GF-D8 (cell line): ENCODE measurements around the gene COL4A2.
"Not testable (repeated sequence)": the region's sequence is repeated elsewhere in the genome, so short reads cannot be mapped to it uniquely, and the experiment has no call there.

Source experiments
- DNase-seq: peaks from one replicate; lab custom pipeline; 2025; lab: John Stamatoyannopoulos, UW

COL4A2 gene

GRCh38 chr13:110475117-110475516, 168.0 kb downstream of the COL4A2 start:
- no peak for DNase-seq

DNA sequence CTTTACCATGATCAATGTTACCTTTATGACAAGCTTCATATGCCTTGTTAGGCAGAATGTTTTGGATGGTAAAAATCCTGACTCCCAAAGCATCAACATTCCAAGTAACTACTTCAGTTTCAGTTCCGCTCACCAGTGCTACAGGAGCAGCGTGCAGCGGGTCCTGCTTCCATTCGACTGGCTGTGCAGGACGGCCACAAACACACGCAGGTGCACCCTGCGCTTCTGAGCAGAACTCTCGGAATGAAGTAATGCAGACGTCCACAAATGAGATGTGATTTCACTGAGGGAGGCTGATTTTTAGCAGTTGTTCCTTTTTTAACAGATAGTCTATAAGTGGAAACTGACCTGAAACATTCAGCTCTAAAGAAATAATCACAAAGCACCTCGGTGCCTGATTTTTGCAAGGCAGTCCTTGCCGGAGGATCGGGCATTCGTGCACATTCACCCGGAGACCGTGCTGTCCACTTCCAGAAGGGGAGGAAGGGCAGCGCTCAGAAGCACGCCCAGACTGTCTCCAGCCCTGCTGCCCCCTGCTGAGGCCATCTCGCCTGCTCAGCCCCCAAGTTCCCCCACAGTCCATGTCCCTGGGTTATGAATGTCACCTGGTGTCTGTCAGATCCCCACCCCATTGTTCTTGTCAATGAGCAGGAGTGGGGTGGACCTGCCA, 168.6 kb downstream of the COL4A2 start:
- no peak for DNase-seq

DNA sequence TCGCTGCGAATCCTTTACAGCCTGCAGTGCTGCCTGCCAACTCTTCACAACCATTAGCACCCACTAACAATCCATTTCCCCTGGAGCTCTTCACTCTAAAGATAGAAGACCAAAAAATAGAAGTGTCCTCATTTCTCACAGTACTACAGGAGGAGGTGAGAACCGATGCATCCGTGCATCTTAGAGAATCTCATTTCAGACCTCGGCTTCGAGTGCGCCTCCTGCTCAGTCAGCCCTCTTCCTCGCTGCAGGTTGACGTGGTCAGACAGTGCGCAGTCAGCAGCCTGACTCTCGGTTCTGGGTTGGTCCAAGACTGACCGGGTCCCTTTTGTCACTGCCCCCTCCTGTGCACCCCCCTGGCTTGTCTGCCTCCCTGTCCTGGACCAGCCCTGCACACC, 169.1 kb downstream of the COL4A2 start:
- DNase-seq, result no peak

GRCh38 chr13:110477706-110478245, 170.7 kb downstream of the COL4A2 start:
- DNase-seq, result no peak

DNA sequence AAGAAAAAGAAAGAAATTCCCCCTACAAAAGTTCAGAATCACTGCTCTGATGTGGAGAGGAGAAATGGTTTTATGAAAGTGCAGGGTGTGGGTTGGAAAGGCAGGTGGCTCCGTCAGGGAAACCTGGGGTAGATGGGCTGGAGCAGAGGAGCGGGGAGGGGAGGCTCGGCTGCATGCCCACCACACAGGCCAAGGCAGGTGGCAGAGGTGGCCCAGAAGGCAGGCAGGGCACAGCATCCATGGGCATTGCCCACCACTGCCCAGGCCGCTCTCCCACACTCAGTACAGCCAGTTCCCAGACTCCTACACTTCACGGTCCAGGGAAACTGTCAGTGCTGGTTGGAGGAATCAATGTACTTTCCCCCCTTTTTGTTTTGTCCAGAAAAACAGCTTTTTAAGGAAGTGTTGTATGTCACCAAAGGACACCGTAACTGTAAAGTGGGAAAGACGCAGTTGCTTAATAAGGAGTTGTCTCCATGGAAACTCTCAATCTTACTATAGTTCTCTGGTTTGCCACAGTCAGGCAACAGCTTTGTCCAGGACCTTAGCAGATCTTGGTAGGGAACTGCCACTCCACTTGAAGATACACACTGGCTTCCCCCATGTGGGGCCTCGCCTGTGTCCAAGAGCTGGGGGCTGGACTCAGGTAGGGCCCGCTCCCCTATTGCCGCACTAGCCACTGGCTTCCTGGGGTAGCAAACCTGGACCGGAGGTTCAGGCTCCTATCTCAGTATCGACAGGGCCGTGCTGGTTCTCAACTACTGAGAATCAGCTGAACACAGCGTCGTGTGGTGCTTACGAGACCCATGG, 171.5 kb downstream of the COL4A2 start:
- no peak for DNase-seq

GRCh38 chr13:110479215-110479545, 172.1 kb downstream of the COL4A2 start:
- no peak for DNase-seq

DNA sequence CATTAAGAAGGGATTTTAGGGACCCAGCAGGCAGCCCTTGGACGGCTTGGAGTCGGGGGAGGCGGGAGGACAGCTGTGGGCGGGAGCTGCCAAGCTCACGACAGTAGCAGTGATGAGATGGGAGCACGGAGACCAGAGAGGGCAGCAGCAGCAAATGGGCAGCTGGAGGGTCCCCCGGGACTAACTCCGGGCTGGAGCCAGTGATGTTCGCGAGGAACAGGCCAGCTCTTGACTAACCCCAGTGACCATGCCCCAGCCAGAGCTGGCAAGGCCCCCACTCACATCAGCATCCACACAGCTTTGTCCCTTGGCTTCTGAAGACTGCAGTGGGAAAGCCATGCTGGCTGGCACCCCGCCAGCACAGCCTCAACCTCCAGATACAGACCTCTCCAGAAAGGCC, 172.6 kb downstream of the COL4A2 start:
- DNase-seq, result no peak

GRCh38 chr13:110480161-110480560, 173.1 kb downstream of the COL4A2 start:
- no peak for DNase-seq

DNA sequence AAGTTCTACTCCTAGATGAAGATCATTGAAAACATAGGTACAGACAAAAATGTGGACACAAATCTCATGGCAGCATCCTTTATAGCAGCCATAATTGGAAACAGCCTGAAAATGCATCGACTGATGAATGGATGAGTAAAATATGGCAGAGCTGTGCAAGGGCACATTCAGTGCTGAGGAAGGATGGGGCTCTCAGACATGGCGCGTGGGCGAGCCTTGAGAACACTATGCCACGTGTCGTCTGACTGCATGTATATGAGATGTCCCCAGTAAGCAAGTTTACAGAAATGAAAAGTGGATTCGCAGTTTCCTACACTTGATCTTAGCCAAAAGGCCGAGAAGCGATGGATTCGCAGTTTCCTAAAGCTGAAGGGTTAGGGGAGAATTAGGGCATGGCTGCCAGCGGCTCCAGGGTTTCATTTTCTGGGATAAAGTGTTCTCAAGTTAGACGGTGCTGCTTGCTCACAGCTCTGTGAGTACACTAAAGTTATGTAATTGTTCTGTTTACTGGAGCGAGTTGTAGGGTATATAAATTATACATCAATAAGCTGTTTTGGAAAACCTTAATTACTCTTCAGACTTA, 176.4 kb downstream of the COL4A2 start:
- DNase-seq, result no peak

DNA sequence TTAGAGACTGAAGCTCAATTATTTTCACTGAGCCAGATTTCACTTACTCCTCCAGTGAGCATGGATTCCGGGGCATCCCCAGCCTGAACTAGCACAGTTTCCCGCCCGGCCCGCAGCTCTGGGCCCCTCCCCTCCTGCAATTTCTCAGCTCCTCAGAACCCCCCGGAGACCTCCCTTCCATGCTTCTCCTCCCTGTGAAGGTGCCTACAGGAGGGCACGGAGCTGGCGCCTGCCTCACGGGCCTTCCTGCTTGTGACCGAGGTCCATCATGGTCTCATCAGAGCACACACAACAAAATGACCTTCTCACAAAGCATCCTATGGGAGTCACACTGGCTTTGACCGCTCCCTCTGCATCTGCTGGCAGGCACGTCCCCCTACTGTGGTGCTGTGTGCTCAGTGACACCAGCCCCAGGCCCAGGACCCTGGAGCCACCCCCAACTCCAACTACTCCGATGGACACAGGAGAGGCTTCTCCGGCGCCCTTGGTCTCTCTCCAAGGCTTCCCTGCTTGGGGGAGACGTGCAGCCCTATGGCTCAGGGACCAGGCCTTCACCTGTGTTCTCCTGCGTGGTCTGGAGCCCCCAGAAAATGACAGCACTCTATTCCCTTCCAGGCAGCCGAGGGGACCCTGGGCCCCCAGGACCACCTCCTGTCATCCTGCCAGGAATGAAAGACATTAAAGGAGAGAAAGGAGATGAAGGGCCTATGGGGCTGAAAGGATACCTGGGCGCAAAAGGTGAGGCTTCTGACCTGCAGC, 177.4 kb downstream of the COL4A2 start:
- no peak for DNase-seq

- DNase-seq, result no peak
These were observed 178.5 kb downstream of the COL4A2 start for GRCh38 chr13:110485604-110486003.

DNA sequence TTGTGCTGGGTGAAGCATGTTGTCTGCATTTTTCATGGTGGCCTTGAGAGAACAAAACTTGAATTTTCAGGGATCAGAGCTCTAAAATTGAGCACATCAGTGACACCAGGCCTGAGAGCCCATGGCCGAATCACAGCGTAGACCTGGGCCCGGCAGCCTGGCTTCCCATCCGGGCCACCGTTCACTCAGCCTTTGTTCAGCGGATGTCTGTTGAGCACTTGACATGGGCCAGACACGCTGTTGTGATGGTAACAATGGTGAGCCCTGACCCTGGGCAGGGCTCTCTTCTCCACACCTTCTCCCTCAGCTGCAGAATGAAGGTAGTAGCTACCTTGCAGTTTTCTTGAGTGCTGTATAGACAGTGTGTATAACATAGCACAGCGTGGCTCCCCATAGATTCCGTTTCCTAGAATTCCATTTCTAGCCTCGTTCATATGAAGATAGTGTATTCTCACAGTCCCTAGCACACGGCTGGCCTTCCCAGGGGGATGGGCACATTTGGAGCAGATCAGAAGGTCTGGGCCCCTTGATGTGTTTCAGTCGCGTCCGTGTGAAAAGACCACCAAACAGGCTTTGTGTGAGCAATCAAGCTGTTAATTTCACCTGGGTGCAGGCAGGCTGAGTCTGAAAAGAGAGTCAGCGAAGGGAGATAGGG, 179.1 kb downstream of the COL4A2 start:
- no peak for DNase-seq

- not testable (repeated sequence) for DNase-seq
These were observed 179.8 kb downstream of the COL4A2 start for GRCh38 chr13:110486880-110487279.

DNA sequence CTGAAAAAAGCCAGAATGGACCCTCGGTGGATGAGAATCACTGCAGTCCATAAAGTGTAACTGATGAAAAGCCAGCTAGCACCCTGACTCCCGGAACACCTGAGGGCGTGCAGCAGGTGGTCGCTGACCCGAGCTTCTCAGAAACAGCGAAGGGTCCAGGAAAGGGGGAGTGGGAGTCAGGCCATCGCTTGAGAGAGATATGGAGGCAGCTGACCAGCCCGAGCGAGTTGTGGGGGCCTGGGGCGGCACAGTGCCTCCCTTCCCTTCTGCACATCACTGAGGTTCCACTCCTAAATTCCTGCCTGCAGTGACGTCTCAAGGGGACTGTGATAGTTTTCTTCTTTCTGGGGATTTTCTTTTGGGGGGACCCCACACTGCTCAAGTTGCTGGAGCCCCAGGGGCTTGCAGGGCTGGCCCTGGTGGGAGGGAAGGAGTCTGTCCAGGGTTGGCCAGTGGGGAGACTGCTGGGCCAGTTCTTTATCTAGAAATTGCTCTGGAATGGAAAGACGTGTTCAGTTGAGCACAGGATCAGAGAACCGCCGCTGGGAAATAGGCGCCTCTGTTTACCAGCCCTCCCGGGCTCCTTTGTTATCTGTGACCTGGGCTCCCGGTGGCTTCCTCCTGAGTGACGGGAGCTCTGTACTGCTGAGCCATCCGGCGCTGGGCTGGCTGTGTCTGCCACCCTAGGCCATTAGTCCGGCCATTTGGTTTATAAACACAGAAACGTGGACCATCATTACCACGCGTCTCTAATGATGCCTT, 183.1 kb downstream of the COL4A2 start:
- DNase-seq, result no peak

GRCh38 chr13:110491869-110492678, 185.0 kb downstream of the COL4A2 start:
- DNase-seq, result no peak

- DNase-seq, result no peak
These were observed 185.9 kb downstream of the COL4A2 start for GRCh38 chr13:110492679-110493593.

DNA sequence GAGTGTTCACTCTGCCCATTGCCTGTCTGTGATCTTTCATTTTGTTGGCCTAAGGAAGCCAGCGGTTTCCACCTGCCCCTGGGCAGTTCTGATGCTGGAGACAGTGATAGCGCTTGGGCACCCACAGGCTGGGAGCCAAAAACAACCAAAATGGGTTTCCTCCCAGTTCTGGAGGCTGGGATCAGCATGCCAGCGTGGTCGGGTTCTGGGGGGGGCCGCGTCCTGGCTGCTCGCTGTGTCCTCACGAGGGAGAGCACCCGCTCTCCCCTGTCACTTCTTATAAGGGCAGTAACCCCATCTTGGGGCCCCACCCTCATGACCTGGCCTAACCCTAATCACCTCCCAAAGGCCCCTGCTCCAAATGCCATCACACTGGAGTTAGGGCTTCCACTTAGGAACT, 186.5 kb downstream of the COL4A2 start:
- DNase-seq, result no peak

GRCh38 chr13:110495376-110495775, 188.3 kb downstream of the COL4A2 start:
- DNase-seq, result no peak

- no peak for DNase-seq
These were observed 188.8 kb downstream of the COL4A2 start for GRCh38 chr13:110495881-110496280.
